Measurements from ENCODE around the gene TXNRD3. TPM values are rescaled to one million over a fixed set of nuclear protein-coding genes. Genes with fewer than 3 reads are reported as not detected.
"Not testable (repeated sequence)": the region's sequence is repeated elsewhere in the genome, so short reads cannot be mapped to it uniquely, and the experiment has no call there.

TXNRD3 gene
- polyA plus RNA-seq, 4 donors, result 17.7 to 20.9 (median 18.1) TPM

- no peak for DNase-seq (ENCODE audit: low read depth in 4 of 4, low spot score in 2 of 4)
Measured at GRCh38 chr3:126655887-126656286, 963 bp upstream of the TXNRD3 start.

- DNase-seq (ENCODE audit: low read depth in 4 of 4, low spot score in 2 of 4), result no peak
Measured at GRCh38 chr3:126649556-126650092, 5.3 kb downstream of the TXNRD3 start.

- no peak for DNase-seq (ENCODE audit: low read depth in 4 of 4, low spot score in 2 of 4)
Measured at GRCh38 chr3:126646674-126647073, 8.2 kb downstream of the TXNRD3 start.

GRCh38 chr3:126644615-126645014 lies 10.3 kb downstream of the TXNRD3 start:
- no peak for DNase-seq (ENCODE audit: low read depth in 4 of 4, low spot score in 2 of 4)

- DNase-seq (ENCODE audit: low read depth in 4 of 4, low spot score in 2 of 4), result no peak
Measured at GRCh38 chr3:126638790-126639189, 16.1 kb downstream of the TXNRD3 start.

- DNase-seq (ENCODE audit: low read depth in 4 of 4, low spot score in 2 of 4), result no peak
Measured at GRCh38 chr3:126636436-126636835, 18.5 kb downstream of the TXNRD3 start.

- DNase-seq (ENCODE audit: low read depth in 4 of 4, low spot score in 2 of 4), result no peak
Measured at GRCh38 chr3:126634803-126635202, 20.1 kb downstream of the TXNRD3 start.

GRCh38 chr3:126630020-126630419 lies 24.9 kb downstream of the TXNRD3 start:
- no peak for DNase-seq (ENCODE audit: low read depth in 4 of 4, low spot score in 2 of 4)

- DNase-seq (ENCODE audit: low read depth in 4 of 4, low spot score in 2 of 4), result not testable (repeated sequence)
Measured at GRCh38 chr3:126625735-126626134, 29.2 kb downstream of the TXNRD3 start.

- no peak for DNase-seq (ENCODE audit: low read depth in 4 of 4, low spot score in 2 of 4)
Measured at GRCh38 chr3:126622694-126623093, 32.2 kb downstream of the TXNRD3 start.

- no peak for DNase-seq (ENCODE audit: low read depth in 4 of 4, low spot score in 2 of 4)
Measured at GRCh38 chr3:126621627-126622345, 33.1 kb downstream of the TXNRD3 start.

GRCh38 chr3:126621171-126621570 lies 33.8 kb downstream of the TXNRD3 start:
- DNase-seq (ENCODE audit: low read depth in 4 of 4, low spot score in 2 of 4), result no peak

GRCh38 chr3:126620738-126621137 lies 34.2 kb downstream of the TXNRD3 start:
- DNase-seq (ENCODE audit: low read depth in 4 of 4, low spot score in 2 of 4), result no peak

- no peak for DNase-seq (ENCODE audit: low read depth in 4 of 4, low spot score in 2 of 4)
Measured at GRCh38 chr3:126618760-126619159, 36.2 kb downstream of the TXNRD3 start.

GRCh38 chr3:126618021-126618420 lies 36.9 kb downstream of the TXNRD3 start:
- no peak for DNase-seq (ENCODE audit: low read depth in 4 of 4, low spot score in 2 of 4)

- DNase-seq (ENCODE audit: low read depth in 4 of 4, low spot score in 2 of 4), result no peak
Measured at GRCh38 chr3:126617571-126617970, 37.4 kb downstream of the TXNRD3 start.

GRCh38 chr3:126616931-126617330 lies 38.0 kb downstream of the TXNRD3 start:
- DNase-seq (ENCODE audit: low read depth in 4 of 4, low spot score in 2 of 4), result no peak

- no peak for DNase-seq (ENCODE audit: low read depth in 4 of 4, low spot score in 2 of 4)
Measured at GRCh38 chr3:126613479-126614188, 41.3 kb downstream of the TXNRD3 start.

GRCh38 chr3:126612479-126613205 lies 42.3 kb downstream of the TXNRD3 start:
- no peak for DNase-seq (ENCODE audit: low read depth in 4 of 4, low spot score in 2 of 4)

GRCh38 chr3:126609909-126610308 lies 45.0 kb downstream of the TXNRD3 start:
- no peak for DNase-seq (ENCODE audit: low read depth in 4 of 4, low spot score in 2 of 4)

GRCh38 chr3:126607214-126607908 lies 47.6 kb downstream of the TXNRD3 start:
- DNase-seq (ENCODE audit: low read depth in 4 of 4, low spot score in 2 of 4), result no peak
